Lung (tissue), 12 donors: ENCODE data around the gene TBC1D23. TPM values are rescaled to one million over a fixed set of nuclear protein-coding genes. Genes with fewer than 3 reads are reported as not detected.

Experiments used
- ATAC-seq: fragments of 200-7000 bp; cut with Tn5 transposase; one replicate; pipeline ENCODE4 v1.9.1; 2020; ENCODE audit warnings: moderate number of reproducible peaks; ENCODE audit not compliant: insufficient read depth, low FRiP score
- DNase-seq, 3 donors: peaks; one replicate each; pipeline ENCODE4 v3.0.0-alpha.2; 2013 to 2017
- H3K27ac ChIP-seq, 2 donors: one replicate each; pipeline ENCODE4 v1.5.1; 2013; ENCODE audit warnings: mild to moderate bottlenecking in 2 of 2, moderate library complexity in 2 of 2, control low read depth in 1 of 2, inconsistent platforms in 1 of 2, low read depth in 1 of 2, low read length in 1 of 2
- H3K27me3 ChIP-seq, 3 donors: one replicate each; pipeline ENCODE4 v1.5.1; 2013; ENCODE audit warnings: low read length in 2 of 3; ENCODE audit not compliant: control insufficient read depth in 3 of 3, insufficient read depth in 3 of 3
- H3K36me3 ChIP-seq, 4 donors: one replicate each; pipeline ENCODE4 v1.5.1; 2013; ENCODE audit warnings: low read length in 4 of 4, mild to moderate bottlenecking in 1 of 4, moderate library complexity in 1 of 4; ENCODE audit not compliant: control insufficient read depth in 4 of 4, insufficient read depth in 4 of 4
- H3K4me1 ChIP-seq, 5 donors: one replicate each; pipeline ENCODE4 v1.5.1; 2013; ENCODE audit warnings: low read length in 5 of 5, mild to moderate bottlenecking in 2 of 5, moderate library complexity in 1 of 5; ENCODE audit not compliant: control insufficient read depth in 5 of 5, insufficient read depth in 5 of 5
- H3K4me3 ChIP-seq: one replicate; pipeline ENCODE4 v1.5.1; 2013; ENCODE audit warnings: mild to moderate bottlenecking, control low read depth, moderate library complexity
- H3K9ac ChIP-seq, 2 donors: one replicate each; pipeline ENCODE4 v1.5.1; 2013; ENCODE audit warnings: low read length in 2 of 2, control low read depth in 1 of 2; ENCODE audit not compliant: insufficient read depth in 1 of 2
- H3K9me3 ChIP-seq, 4 donors: one replicate each; pipeline ENCODE4 v1.5.1; 2013; ENCODE audit warnings: low read length in 3 of 4, mild to moderate bottlenecking in 1 of 4, moderate library complexity in 1 of 4; ENCODE audit not compliant: control insufficient read depth in 4 of 4, insufficient read depth in 3 of 4
- WGBS, 2 donors: extraction: QIAGEN DNeasy Blood & Tissue Kit; methylation state at CpG; one replicate each; pipeline ENCODE4 v1.1.7; 2013; 5-methylcytosine and 5-hydroxymethylcytosine counted together
- polyA plus RNA-seq, 2 donors: library from polyadenylated mRNA; stranded (reverse); fragments of 200-250 nt; gene quantifications; one replicate each; pipeline ENCODE4 v1.2.1, GENCODE V29; 2013
- total RNA-seq, 2 donors: library from RNA; depleted of rRNA in 1 of 2; stranded (reverse); fragments of >200 nt in 1 of 2; gene quantifications; one replicate each; pipeline ENCODE4 v1.2.1, GENCODE V29; 2014 to 2021
- TF ChIP-seq, protein P1 (sequence below): IDR thresholded peaks from 2 replicates; pipeline ENCODE4 v1.5.1; 2012; ENCODE audit warnings: mild to moderate bottlenecking; ENCODE audit errors: control extremely low read depth, extremely low read depth
- donor health status: control.
- donor health status: control.
- donor health status: Bipolar disorder and iron deficiency.
- donor health status: healthy.
- donor health status: DM: yes; HTN: yes; CAD: no.

The TBC1D23 gene
- total and polyA plus RNA-seq, 4 donors = 15.7 to 60.6 (median 26.9) TPM

DNA sequence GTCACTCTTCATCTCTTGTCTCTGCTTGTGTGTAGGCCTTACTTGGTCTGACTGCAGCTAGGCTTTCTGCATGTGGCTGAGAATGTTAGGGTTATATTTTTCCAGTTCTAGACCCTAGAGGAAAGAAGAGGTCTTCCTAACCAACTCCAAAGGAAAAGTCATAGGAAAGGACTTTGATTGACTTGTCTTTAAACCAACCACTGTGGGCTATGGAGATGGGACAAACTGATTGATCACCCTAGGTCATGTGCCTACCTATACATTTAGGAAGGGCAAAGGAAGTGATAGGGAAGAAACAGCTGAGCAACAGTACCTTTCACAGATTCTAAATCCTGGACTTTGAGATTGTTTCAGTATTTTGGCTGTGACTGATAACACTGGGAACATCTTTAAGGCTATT is 16.5 kb upstream of the TBC1D23 start:
- H3K4me1 ChIP-seq = no peaks in the 10 kb centered on the region
- DNase-seq = no peak
- no peak overlapping the region for H3K4me3 ChIP-seq
- H3K9ac ChIP-seq = no peak overlapping the region
- no peak overlapping the region for H3K27ac ChIP-seq
- H3K36me3 ChIP-seq = no peaks in the 10 kb centered on the region
- no peaks in the 10 kb centered on the region for H3K27me3 ChIP-seq
- H3K9me3 ChIP-seq = peaks cover 0 to under 1% (median 0%) of the 10 kb centered on the region in 4 donors
- TF ChIP-seq, protein P1, sequence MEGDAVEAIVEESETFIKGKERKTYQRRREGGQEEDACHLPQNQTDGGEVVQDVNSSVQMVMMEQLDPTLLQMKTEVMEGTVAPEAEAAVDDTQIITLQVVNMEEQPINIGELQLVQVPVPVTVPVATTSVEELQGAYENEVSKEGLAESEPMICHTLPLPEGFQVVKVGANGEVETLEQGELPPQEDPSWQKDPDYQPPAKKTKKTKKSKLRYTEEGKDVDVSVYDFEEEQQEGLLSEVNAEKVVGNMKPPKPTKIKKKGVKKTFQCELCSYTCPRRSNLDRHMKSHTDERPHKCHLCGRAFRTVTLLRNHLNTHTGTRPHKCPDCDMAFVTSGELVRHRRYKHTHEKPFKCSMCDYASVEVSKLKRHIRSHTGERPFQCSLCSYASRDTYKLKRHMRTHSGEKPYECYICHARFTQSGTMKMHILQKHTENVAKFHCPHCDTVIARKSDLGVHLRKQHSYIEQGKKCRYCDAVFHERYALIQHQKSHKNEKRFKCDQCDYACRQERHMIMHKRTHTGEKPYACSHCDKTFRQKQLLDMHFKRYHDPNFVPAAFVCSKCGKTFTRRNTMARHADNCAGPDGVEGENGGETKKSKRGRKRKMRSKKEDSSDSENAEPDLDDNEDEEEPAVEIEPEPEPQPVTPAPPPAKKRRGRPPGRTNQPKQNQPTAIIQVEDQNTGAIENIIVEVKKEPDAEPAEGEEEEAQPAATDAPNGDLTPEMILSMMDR = no peak
- ATAC-seq = no peak

DNA sequence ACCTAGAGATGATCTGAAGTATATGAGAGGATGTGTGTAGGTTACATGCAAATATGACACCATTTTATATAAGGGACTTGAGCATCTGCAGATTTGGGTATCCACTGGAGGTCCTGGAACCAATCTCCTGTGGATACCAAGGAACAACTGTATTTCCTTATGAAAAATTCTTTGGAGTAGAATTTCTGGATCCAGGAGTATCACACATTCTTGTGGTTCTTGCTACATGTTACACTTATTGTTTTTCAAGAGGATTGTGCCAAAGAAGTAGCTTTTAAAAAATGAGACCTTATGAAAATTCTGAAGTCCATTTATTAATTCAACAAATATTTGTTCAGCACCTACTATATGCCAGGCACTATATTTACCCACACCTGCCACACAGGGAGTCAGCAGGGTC is 15.7 kb upstream of the TBC1D23 start:
- Histone ChIP-seq H3K9ac (no peak overlapping the region), H3K4me1 (no peaks in the 10 kb centered on the region), H3K27me3 (no peaks in the 10 kb centered on the region), H3K27ac (no peak overlapping the region), H3K4me3 (no peak overlapping the region), H3K9me3 (no peaks in the 10 kb centered on the region), H3K36me3 (no peaks in the 10 kb centered on the region)
- ATAC-seq (no peak), DNase-seq (no peak)
- TF ChIP-seq, protein P1 = no peak

DNA sequence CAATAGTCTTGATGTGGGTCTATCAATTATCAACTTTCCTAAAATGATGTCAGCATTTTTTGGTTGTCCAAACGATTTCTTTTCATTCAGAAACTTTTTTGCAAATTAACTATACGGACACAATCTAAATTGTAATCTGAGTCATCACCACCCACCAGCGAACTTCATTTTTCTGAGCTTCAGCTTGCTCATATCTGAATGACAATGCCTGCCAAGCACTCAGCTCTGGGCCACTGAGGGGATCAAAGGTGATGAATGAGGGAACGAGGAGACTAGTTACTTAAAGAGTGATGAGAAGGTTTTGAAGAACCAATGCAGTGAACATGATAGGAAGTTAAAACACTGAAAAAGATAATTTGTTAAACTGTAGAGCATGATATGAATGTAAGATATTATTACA is 14.9 kb upstream of the TBC1D23 start:
- H3K27ac ChIP-seq = no peak overlapping the region
- no peak for ATAC-seq
- no peak for DNase-seq
- H3K27me3 ChIP-seq = no peaks in the 10 kb centered on the region
- WGBS, 2 donors = 51 to 68% methylated on average over 4 of the region's 4 CpGs
- H3K4me1 ChIP-seq = no peaks in the 10 kb centered on the region
- H3K4me3 ChIP-seq = no peak overlapping the region
- no peaks in the 10 kb centered on the region for H3K9me3 ChIP-seq
- TF ChIP-seq, protein P1 = no peak
- no peaks in the 10 kb centered on the region for H3K36me3 ChIP-seq
- no peak overlapping the region for H3K9ac ChIP-seq

DNA sequence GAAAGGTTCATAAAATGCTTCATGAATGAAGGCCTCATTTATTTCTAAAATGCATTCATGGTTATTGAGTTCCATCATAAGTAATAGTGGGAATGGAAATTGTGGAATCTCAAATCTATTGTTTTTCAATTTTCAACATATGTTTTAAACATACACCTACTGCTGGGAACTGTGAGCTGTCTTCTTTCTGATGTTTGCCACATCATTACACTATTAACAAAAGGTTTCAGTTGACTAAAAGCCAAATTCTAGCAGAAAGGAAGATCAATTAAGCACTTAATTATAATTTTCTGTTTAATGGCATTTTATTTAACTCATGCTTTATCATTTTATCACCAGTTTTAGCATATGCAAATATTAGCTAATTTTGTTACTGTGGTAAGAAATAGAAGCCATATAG is 13.8 kb upstream of the TBC1D23 start:
- Histone ChIP-seq H3K9ac (no peak overlapping the region), H3K4me1 (no peaks in the 10 kb centered on the region), H3K27ac (no peak overlapping the region), H3K36me3 (no peaks in the 10 kb centered on the region), H3K9me3 (no peaks in the 10 kb centered on the region), H3K4me3 (no peak overlapping the region), H3K27me3 (no peaks in the 10 kb centered on the region)
- ATAC-seq (no peak), DNase-seq (no peak)
- TF ChIP-seq, protein P1 = no peak
